Stimulated activated memory B cell treated with anti-CD40 and anti-IgM and Interleukin-4, amounts not matched to agents 10 μg/mL and 1 μg/mL and 100 μg/mL, for 72 hours (primary cell): ENCODE measurements around the gene GFER.

Source experiments
- ATAC-seq: fragments of 150-1000 bp; cut with Tn5 transposase; 2 replicates; pipeline ENCODE4 v1.10.0; 2021
- H3K27ac Mint-ChIP-seq: one replicate; pipeline ENCODE4 v1.8.0; 2022; ENCODE audit warnings: mild to moderate bottlenecking, mixed read lengths
- H3K27me3 Mint-ChIP-seq: one replicate; pipeline ENCODE4 v1.8.0; 2022; ENCODE audit warnings: mixed read lengths
- H3K36me3 Mint-ChIP-seq: one replicate; pipeline ENCODE4 v1.8.0; 2022; ENCODE audit warnings: mixed read lengths
- H3K4me1 Mint-ChIP-seq: one replicate; pipeline ENCODE4 v1.8.0; 2022; ENCODE audit warnings: mixed read lengths
- H3K4me3 Mint-ChIP-seq: one replicate; pipeline ENCODE4 v1.8.0; 2022; ENCODE audit warnings: mild to moderate bottlenecking, moderate library complexity, mixed read lengths
- H3K9me3 Mint-ChIP-seq: one replicate; pipeline ENCODE4 v1.8.0; 2022; ENCODE audit warnings: mixed read lengths

The GFER gene

DNA sequence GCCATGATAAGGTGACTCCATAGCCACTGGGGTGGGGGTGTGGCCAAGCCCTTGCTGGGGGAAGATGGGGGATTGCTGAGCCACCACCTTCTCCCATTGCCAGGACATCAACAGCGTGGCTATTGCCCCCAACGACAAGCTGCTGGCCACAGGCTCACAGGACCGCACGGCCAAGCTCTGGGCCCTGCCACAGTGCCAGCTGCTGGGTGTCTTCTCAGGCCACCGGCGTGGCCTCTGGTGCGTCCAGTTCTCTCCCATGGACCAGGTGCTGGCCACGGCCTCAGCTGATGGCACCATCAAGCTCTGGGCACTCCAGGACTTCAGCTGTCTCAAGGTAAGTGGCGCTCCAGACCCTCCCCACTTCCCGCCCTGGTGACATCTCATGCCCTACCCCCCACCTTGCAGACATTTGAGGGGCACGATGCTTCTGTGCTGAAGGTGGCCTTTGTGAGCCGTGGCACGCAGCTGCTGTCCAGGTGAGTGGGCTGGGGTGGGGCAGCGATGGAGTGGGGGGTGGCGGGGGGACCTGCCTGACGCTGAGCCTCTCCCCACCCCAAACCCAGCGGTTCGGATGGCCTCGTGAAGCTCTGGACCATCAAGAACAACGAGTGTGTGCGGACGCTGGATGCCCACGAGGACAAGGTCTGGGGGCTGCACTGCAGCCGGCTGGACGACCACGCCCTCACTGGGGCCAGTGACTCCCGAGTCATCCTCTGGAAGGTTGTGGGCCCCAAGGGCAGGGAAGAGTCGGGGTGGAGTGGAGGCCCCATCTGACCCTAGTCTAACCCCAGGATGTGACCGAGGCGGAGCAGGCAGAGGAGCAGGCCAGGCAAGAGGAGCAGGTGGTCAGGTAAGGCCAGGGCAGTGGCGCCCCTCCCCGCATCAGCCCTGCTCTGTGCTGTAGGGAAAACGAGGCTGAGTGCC is 6.8 kb upstream of the GFER start:
- Mint-ChIP-seq H3K4me1 (peaks cover 50% of the 10 kb centered on the region), H3K4me3 (no peak overlapping the region), H3K27ac (no peak overlapping the region), H3K36me3 (peaks cover 56% of the 10 kb centered on the region), H3K27me3 (peaks cover 38% of the 10 kb centered on the region), H3K9me3 (no peaks in the 10 kb centered on the region)
- no peak for ATAC-seq

DNA sequence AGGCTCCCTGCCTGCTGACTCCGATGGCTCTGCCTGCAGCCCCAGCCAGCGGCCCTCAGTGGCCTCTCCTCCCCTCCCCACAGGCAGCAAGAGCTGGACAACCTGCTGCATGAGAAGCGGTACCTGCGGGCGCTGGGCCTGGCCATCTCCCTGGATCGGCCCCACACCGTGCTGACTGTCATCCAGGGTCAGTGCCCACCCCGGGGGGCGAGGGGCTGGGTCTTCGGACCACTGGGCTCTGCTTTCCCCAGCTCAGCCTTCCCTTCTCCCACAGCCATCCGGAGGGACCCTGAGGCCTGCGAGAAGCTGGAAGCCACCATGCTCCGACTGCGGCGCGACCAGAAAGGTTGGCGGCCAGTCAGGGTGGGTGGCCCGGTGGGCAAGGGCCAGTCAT is 6.1 kb upstream of the GFER start:
- Mint-ChIP-seq H3K9me3 (no peaks in the 10 kb centered on the region), H3K4me1 (peaks cover 51% of the 10 kb centered on the region), H3K36me3 (peaks cover 56% of the 10 kb centered on the region), H3K27me3 (peaks cover 44% of the 10 kb centered on the region), H3K4me3 (no peak overlapping the region), H3K27ac (no peak overlapping the region)
- ATAC-seq: no peak

DNA sequence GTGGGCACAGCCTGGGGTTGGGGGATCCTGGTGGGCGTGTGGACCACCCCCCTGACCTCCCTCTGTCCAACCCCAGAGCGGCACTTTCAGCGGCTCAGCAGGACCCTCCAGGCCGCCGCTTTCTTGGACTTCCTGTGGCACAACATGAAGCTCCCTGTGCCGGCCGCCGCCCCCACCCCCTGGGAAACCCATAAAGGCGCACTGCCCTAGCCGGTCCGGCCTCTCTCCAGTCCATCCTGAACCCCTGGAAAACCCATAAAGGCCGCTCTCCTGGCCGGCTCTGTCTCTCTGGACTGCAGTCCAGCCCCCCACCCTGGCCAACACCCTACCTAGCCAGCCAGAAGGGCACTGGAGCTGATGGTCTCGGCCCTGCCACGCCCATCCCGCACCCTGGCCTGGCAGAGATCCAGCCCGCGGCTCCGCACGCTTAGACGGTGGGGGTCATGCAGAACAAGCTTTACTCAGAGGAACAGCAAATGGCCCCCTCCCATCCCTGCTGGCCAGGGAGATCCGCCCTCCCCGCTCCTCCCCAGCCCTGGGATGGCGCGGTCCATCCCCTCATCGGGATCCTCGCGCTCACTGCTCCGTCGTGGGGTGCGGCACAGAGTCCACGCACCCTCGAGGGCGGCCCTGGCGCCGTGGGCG is 5.4 kb upstream of the GFER start:
- Mint-ChIP-seq H3K4me3 (no peak overlapping the region), H3K9me3 (no peaks in the 10 kb centered on the region), H3K36me3 (peaks cover 49% of the 10 kb centered on the region), H3K27ac (no peak overlapping the region), H3K27me3 (peaks cover 49% of the 10 kb centered on the region), H3K4me1 (peaks cover 47% of the 10 kb centered on the region)
- no peak for ATAC-seq

DNA sequence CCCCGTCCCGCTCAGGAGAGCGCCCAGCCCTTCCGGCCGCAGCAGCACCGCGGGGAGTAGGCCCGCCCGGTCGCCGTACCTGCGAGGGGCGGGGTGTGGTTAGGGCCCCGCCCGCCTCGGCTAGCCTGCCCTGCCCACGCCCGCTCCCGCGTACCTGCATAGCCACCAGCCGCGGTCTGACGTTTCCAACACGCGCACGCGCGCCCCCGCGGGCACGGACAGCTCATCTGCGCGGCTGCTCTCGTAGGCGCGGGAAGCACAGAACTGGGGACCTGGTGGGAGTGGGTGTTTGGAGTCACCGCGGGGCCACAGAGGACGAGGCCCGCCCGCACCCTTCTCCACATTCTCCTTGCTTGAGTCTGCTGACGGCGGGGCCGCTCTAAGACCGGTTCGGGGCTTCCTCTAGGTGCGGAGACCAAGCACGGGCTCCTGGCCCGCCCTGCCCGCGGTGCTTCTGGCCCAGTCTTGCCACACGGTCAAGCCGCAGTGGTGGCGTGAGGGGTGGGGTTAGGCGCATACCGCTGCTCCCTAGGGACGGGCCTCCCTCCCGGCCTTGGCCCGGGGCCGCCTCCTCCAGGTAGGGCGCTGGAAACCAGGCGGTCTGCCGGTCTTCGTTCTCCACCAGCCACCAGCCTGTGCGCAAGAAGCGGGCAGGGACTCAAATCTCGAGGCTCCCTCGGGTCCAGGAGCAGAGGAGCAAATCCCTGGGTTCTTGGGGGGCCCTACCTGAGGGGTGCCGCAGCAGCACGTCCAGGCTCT is 4.5 kb upstream of the GFER start:
- no peak overlapping the region for H3K27ac Mint-ChIP-seq
- peaks cover 42% of the 10 kb centered on the region for H3K4me1 Mint-ChIP-seq
- peaks cover 43% of the 10 kb centered on the region for H3K36me3 Mint-ChIP-seq
- no peak for ATAC-seq
- H3K9me3 Mint-ChIP-seq: no peaks in the 10 kb centered on the region
- peaks cover 49% of the 10 kb centered on the region for H3K27me3 Mint-ChIP-seq
- H3K4me3 Mint-ChIP-seq: no peak overlapping the region

DNA sequence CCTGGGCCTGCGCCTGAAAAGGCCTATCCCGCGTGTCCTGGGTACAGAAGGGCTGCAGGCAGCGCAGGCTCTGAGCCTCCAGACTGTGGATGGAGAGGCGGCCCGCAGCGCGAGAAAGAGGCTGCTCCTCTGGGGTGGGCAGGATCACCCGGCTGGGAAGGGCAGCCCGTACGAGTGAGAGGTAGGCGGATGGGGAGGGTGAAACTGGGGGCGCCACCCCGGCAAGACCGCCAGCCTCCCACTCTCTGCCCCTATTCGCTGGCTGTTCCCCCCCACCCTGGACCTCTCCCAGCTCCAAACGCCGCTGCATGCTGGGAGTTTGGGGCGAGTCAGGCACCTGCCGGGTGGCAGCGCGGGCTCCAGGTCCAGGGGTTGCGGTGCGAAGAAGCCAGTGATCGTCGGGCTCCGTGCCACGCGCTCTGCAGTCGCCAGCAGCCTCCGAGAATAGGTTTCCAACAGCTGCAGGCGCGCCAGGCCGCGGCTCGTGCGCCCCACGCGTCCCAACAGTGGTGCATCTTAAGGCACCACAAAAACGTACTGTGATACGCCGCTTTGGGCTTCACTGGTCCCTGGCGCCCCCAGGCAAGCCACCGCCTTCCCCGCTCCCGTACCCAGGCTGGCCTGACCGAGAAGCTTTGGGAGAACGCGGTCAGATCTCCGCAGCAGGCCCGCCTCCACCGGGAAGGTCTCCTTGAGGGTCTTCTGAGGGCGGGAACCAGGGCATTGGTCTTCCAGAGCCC is 3.8 kb upstream of the GFER start:
- Mint-ChIP-seq H3K4me1 (peaks cover 45% of the 10 kb centered on the region), H3K27me3 (peaks cover 49% of the 10 kb centered on the region), H3K27ac (no peak overlapping the region), H3K36me3 (peaks cover 36% of the 10 kb centered on the region), H3K9me3 (no peaks in the 10 kb centered on the region), H3K4me3 (no peak overlapping the region)
- no peak for ATAC-seq

DNA sequence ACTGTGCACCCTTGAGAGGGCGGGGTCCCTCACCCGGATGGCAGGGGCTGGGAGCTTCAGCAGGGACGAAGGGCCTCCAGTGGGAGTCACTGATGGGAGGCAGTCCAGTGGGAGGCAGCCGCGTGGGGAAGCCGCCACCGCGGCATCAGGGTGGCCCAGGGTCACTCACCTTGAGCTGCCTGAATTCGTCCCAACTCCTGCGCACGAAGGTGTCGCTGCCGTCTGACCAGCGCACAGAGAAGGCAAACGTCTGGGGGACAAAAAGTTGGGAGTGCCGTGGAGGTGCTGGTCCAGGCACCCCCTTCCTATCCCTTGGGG is 3.3 kb upstream of the GFER start:
- no peak overlapping the region for H3K4me3 Mint-ChIP-seq
- H3K9me3 Mint-ChIP-seq: no peaks in the 10 kb centered on the region
- H3K4me1 Mint-ChIP-seq: peaks cover 50% of the 10 kb centered on the region
- no peak for ATAC-seq
- H3K27me3 Mint-ChIP-seq: peaks cover 48% of the 10 kb centered on the region
- H3K27ac Mint-ChIP-seq: no peak overlapping the region
- H3K36me3 Mint-ChIP-seq: peaks cover 32% of the 10 kb centered on the region

DNA sequence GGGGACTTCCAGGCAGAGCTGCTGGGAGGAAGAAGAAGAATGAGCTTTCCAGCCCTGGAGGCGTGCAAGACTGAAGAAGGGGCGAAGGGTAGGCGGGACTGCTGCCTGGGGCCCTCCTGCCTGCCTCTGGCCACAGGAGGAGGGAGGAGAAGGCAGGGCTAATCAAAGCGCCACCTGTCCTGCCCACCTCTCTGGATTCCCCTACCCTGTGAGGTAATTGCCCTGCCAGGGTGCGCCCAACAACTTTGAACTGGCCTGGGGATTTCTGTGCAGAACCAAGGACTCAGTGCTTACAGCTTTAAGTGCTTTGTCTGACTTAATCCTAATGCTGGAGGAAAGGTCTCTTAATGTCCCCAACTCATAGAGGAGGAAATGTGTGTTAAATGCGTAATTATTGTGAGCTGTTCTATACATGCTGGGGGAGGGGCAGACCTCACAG is 2.6 kb upstream of the GFER start, which contains the start of gene NOXO1:
Gene NOXO1 (minus strand): TSS at position 72 of the 439 bp plus-strand sequence. CDS start 290 bp downstream, outside the sequence.
- Mint-ChIP-seq H3K27me3 (peaks cover 42% of the 10 kb centered on the region), H3K4me3 (no peak within 1 kb of the TSS), H3K36me3 (peaks cover 30% of the 10 kb centered on the region), H3K9me3 (no peaks in the 10 kb centered on the region), H3K4me1 (peaks cover 56% of the 10 kb centered on the region), H3K27ac (no peak within 1 kb of the TSS)
- ATAC-seq: peak; percentile 25

DNA sequence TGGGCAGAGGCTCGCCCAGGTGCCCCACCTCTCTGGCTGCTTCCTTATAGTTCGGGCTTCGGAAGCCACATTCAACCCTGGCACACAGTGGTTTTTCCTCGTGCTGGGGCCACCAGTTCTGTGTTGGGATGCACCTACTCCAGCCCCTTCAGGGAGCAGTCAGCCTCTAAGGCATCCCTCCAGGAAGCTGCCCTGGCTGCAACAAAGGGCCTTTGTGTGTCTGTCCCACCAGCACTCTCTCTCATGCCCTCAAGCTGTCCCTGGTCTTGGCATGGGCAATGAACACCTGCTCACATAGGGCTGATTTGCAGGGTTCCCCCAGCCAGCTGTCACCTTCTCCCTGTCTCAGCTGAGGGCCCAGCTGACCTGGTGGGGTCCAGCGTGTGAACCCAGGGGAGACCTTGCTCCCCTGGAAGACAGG is 2.0 kb upstream of the GFER start:
- Mint-ChIP-seq H3K4me1 (peaks cover 62% of the 10 kb centered on the region), H3K36me3 (peaks cover 30% of the 10 kb centered on the region), H3K9me3 (no peaks in the 10 kb centered on the region), H3K4me3 (no peak overlapping the region), H3K27ac (no peak overlapping the region), H3K27me3 (peaks cover 41% of the 10 kb centered on the region)
- no peak for ATAC-seq

DNA sequence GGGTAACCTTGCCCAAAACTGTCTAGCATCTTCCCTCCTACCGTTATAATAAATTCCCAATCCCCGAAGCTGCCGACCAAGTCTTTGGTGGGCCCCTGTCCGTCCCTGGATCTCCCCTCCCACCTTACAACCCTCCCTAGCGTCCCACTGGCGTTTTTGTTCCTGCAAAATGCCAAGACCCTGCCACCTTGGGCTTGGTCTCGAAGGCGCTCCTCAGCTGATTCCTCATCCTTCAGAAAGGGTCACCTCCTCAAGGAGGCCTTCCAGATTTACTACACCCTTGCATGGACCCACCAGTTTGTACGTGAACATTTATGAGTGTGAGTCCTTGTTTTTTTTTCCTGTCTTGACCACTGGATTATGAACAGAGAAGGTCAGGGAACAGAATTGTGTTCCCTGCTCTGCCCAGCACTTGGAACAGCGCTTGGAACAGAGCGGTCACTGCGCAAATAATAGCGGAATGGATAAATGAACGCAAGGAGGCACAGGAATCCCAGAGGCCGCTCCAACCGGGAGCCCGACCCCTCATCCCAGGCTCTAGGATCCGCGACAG is 926 bp upstream of the GFER start:
- peak overlapping the region; percentile 72 for H3K27ac Mint-ChIP-seq
- no peak for ATAC-seq
- H3K4me3 Mint-ChIP-seq: peak overlapping the region; percentile 27
- peaks cover 41% of the 10 kb centered on the region for H3K27me3 Mint-ChIP-seq
- H3K9me3 Mint-ChIP-seq: no peaks in the 10 kb centered on the region
- H3K36me3 Mint-ChIP-seq: peaks cover 26% of the 10 kb centered on the region
- H3K4me1 Mint-ChIP-seq: peaks cover 63% of the 10 kb centered on the region

DNA sequence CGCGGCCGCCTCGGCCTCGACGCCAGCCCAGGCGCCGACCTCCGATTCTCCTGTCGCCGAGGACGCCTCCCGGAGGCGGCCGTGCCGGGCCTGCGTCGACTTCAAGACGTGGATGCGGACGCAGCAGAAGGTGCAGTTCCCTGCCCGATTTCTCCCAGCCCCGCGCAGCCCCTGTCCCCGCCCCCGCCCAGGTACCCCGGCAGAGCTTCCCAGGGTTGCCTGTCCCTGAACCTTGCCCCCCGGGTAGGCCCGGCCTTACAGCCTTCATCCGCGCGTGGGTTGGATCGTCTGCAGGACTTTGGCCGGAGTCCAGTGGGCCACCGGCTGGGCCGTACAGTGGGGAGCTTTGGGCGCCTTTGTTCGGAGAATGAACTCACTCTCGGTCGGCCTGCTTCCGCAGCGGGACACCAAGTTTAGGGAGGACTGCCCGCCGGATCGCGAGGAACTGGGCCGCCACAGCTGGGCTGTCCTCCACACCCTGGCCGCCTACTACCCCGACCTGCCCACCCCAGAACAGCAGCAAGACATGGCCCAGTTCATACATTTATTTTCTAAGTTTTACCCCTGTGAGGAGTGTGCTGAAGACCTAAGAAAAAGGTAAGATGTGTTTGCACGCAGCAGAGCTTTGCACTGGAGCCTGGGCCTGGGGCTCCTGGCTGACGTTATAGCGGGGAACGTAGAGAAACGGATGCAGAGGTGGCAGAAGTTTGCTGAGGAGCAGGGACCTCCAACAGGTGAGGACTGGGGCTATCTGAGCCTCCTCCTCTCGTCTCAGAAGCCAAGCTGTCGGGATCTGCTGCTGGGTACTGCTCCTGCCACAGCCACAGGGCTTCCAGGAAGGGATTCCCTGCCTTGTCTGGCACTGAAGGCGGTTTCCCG is 593 bp downstream of the GFER start:
- H3K27me3 Mint-ChIP-seq: peaks cover 32% of the 10 kb centered on the region
- peak overlapping the region; percentile 72 for H3K27ac Mint-ChIP-seq
- peaks cover 65% of the 10 kb centered on the region for H3K4me1 Mint-ChIP-seq
- H3K36me3 Mint-ChIP-seq: peaks cover 18% of the 10 kb centered on the region
- peak; percentile 6 for ATAC-seq
- peak overlapping the region; percentile 78 for H3K4me3 Mint-ChIP-seq
- H3K9me3 Mint-ChIP-seq: no peaks in the 10 kb centered on the region

DNA sequence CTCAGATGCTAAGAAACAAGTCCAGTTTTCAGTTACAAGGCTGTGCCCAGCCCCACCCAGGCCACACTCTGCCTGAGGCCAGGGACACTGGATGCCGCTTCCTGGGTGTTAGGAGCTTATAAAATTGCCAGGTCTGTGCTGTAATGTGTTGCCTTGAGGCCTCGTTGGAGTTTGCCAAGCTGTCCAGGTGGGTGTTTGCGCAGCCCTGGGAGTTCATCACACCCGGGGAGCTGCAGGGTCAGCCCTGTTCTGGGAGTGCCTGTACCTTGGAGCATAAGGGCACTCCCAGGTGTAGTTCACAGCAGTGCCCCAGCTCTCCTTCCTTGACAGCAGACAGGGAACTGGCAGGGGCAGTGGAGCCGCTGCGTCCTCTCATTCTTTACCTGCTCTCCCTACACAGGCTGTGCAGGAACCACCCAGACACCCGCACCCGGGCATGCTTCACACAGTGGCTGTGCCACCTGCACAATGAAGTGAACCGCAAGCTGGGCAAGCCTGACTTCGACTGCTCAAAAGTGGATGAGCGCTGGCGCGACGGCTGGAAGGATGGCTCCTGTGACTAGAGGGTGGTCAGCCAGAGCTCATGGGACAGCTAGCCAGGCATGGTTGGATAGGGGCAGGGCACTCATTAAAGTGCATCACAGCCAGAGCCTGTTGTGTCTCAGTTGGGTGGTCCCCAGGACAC is 1.6 kb downstream of the GFER start:
- Mint-ChIP-seq H3K27ac (peak overlapping the region; percentile 72), H3K9me3 (no peaks in the 10 kb centered on the region), H3K27me3 (peaks cover 27% of the 10 kb centered on the region), H3K4me1 (peaks cover 60% of the 10 kb centered on the region), H3K36me3 (peaks cover 18% of the 10 kb centered on the region), H3K4me3 (peak overlapping the region; percentile 78)
- ATAC-seq: no peak

DNA sequence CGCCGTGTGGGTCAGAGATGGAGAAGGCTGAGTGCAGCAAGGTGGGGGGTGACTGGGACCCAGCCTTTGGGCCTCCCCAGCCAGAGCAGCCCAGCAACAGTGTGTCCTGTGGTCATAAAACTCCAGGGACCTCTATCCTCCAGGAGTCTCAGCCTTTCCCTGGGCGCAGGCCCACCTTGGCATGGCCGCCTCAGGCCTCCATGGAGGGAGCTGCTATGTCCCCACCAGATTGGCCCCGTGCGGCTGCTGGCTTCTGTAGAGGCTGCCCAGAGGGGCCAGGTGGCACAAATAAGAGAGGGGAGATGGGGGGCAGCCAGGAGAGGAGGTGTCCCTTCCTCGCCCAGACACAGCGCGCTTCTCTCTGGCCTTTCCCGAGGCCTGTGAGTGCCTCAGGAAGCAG is 3.2 kb downstream of the GFER start:
- Mint-ChIP-seq H3K27me3 (peaks cover 12% of the 10 kb centered on the region), H3K27ac (peak overlapping the region; percentile 12), H3K9me3 (no peaks in the 10 kb centered on the region), H3K36me3 (peaks cover 18% of the 10 kb centered on the region), H3K4me3 (no peak overlapping the region), H3K4me1 (peaks cover 56% of the 10 kb centered on the region)
- ATAC-seq: no peak
